CD4-positive, alpha-beta T cell (primary cell): ENCODE measurements around the gene TMEM184A. TPM values are rescaled to one million over a fixed set of nuclear protein-coding genes. Genes with fewer than 3 reads are reported as not detected.

Experiments used
- ATAC-seq: fragments of 200-7000 bp; cut with Tn5 transposase; one replicate; pipeline ENCODE4 v1.10.0; 2022; ENCODE audit warnings: mild to moderate bottlenecking; ENCODE audit not compliant: poor library complexity
- CTCF ChIA-PET: fragments of 350-600 bp; sonication (Branson Sonifier 250); formaldehyde crosslinking; loops from one replicate; lab custom pipeline; 2021; ENCODE audit warnings: antibody characterized with exemption, inconsistent platforms; lab: Charles Lee
- POLR2A ChIA-PET: fragments of 350-600 bp; sonication (Branson Sonifier 250); formaldehyde crosslinking; loops from one replicate; lab custom pipeline; 2021; ENCODE audit warnings: antibody characterized with exemption, inconsistent platforms; lab: Charles Lee
- DNase-seq, 14 experiments: peaks; one replicate each; pipeline ENCODE4 v3.0.0-alpha.2; 2013 to 2020; ENCODE audit warnings: mixed read lengths in 2 of 14
- H3K27ac ChIP-seq, 2 donors: one replicate each; pipeline versions ENCODE4 v1.5.1 to v1.7.0; 2013; ENCODE audit warnings: low read length in 2 of 2, low read depth in 1 of 2, mild to moderate bottlenecking in 1 of 2
- H3K27me3 ChIP-seq, 2 experiments: 1 replicate in 1 of 2; 2 replicates in 1 of 2; pipeline versions ENCODE4 v1.6.1 to v1.7.0; 2013; ENCODE audit warnings: low read length in 2 of 2, control low read depth in 1 of 2, mild to moderate bottlenecking in 1 of 2, moderate library complexity in 1 of 2; ENCODE audit not compliant: insufficient read depth in 2 of 2, control insufficient read depth in 1 of 2
- H3K36me3 ChIP-seq: one replicate; pipeline ENCODE4 v1.6.1; 2013; ENCODE audit warnings: low read length, control low read depth; ENCODE audit not compliant: insufficient read depth
- H3K4me1 ChIP-seq: one replicate; pipeline ENCODE4 v1.6.1; 2013; ENCODE audit warnings: low read length, control low read depth; ENCODE audit not compliant: insufficient read depth
- H3K4me3 ChIP-seq: one replicate; pipeline ENCODE4 v1.5.1; 2013; ENCODE audit warnings: mild to moderate bottlenecking, low read length, moderate library complexity
- H3K9me3 ChIP-seq, 2 experiments: 1 replicate in 1 of 2; 2 replicates in 1 of 2; pipeline versions ENCODE4 v1.6.1 to v1.7.0; 2013; ENCODE audit warnings: low read length in 2 of 2, mild to moderate bottlenecking in 2 of 2, control low read depth in 1 of 2, moderate library complexity in 1 of 2; ENCODE audit not compliant: control insufficient read depth in 1 of 2, insufficient read depth in 1 of 2
- H3K27ac Mint-ChIP-seq: one replicate; pipeline ENCODE4 v1.8.0; 2020; ENCODE audit warnings: mixed read lengths
- H3K27me3 Mint-ChIP-seq: one replicate; pipeline ENCODE4 v1.8.0; 2021; ENCODE audit warnings: mixed read lengths
- H3K36me3 Mint-ChIP-seq: one replicate; pipeline ENCODE4 v1.8.0; 2021; ENCODE audit warnings: low read depth, mixed read lengths
- H3K4me1 Mint-ChIP-seq: one replicate; pipeline ENCODE4 v1.8.0; 2021; ENCODE audit warnings: low read depth, mixed read lengths
- H3K4me3 Mint-ChIP-seq: one replicate; pipeline ENCODE4 v1.8.0; 2020; ENCODE audit warnings: mild to moderate bottlenecking, mixed read lengths
- H3K9me3 Mint-ChIP-seq: one replicate; pipeline ENCODE4 v1.8.0; 2020; ENCODE audit warnings: mixed read lengths
- CTCF ChIP-seq: fragments of 200-600 bp; IDR thresholded peaks from one replicate; pipeline ENCODE4 v1.8.0; 2022; ENCODE audit warnings: antibody characterized with exemption, mild to moderate bottlenecking
- intact Hi-C, 2 experiments: fragments of 100-400 bp; cut with DNase I in 1 of 2; cut with micrococcal nuclease in 1 of 2; formaldehyde crosslinking; loops; one replicate each; pipeline versions ENCODE4 v1.15.1 to v1.9.0; 2023 to 2025; cut with DNase I, micrococcal nuclease
- total RNA-seq, 174 experiments: library from RNA in 2 of 174; stranded (reverse) in 2 of 174; gene quantifications; one replicate each; pipeline ENCODE4 v1.2.3 and lab custom pipeline; 2021 to 2026

Gene TMEM184A
- total RNA-seq, 2 experiments from 2014 or later = 0.06 TPM; not detected in 1

- no peaks in the 10 kb centered on the region for H3K36me3 ChIP-seq
- DNase-seq (no peak), ATAC-seq (no peak)
- intact Hi-C loops = no loop called here
- ChIA-PET CTCF (no interaction called here), POLR2A (no interaction called here)
- Mint-ChIP-seq H3K36me3 (no peaks in the 10 kb centered on the region), H3K4me1 (no peaks in the 10 kb centered on the region), H3K9me3 (no peaks in the 10 kb centered on the region), H3K27ac (no peak overlapping the region), H3K4me3 (no peak overlapping the region), H3K27me3 (no peaks in the 10 kb centered on the region)
- H3K27me3 ChIP-seq = no peaks in the 10 kb centered on the region
- no peak overlapping the region for H3K27ac ChIP-seq
- no peak for TF ChIP-seq CTCF
- no peaks in the 10 kb centered on the region for H3K9me3 ChIP-seq
- H3K4me3 ChIP-seq = no peak overlapping the region
- peaks cover 6% of the 10 kb centered on the region for H3K4me1 ChIP-seq
Observed at GRCh38 chr7:1557771-1558170, 1.8 kb upstream of the TMEM184A start.

- ChIA-PET POLR2A (interaction anchor here (0.6 kb wide), 1 partner anchor 50 kb away, joined by 3 read pairs; no protein-coding TSS in a partner anchor), CTCF (interaction anchor here (1.1 to 1.7 kb wide), 4 partner anchors 21 to 83 kb away, joined by 5 to 12 read pairs (median 8); no protein-coding TSS in a partner anchor)
- TF ChIP-seq CTCF = no peak
- ATAC-seq (no peak), DNase-seq (no peak)
- intact Hi-C loops = no loop called here
- H3K4me1 ChIP-seq = peaks cover 6% of the 10 kb centered on the region
- no peaks in the 10 kb centered on the region for H3K27me3 ChIP-seq
- H3K4me3 Mint-ChIP-seq = no peak overlapping the region
- H3K36me3 Mint-ChIP-seq = no peaks in the 10 kb centered on the region
- H3K36me3 ChIP-seq = no peaks in the 10 kb centered on the region
- no peak overlapping the region for H3K27ac ChIP-seq
- H3K27me3 Mint-ChIP-seq = no peaks in the 10 kb centered on the region
- H3K9me3 ChIP-seq = no peaks in the 10 kb centered on the region
- no peak overlapping the region for H3K27ac Mint-ChIP-seq
- H3K4me3 ChIP-seq = no peak overlapping the region
- H3K4me1 Mint-ChIP-seq = no peaks in the 10 kb centered on the region
- no peaks in the 10 kb centered on the region for H3K9me3 Mint-ChIP-seq
Observed at GRCh38 chr7:1557006-1557405, 1.0 kb upstream of the TMEM184A start.

GRCh38 chr7:1555046-1555812, 776 bp downstream of the TMEM184A start:
- CTCF ChIA-PET = interaction anchor here (0.6 to 1.7 kb wide), 4 partner anchors 11 to 794 kb away, joined by 4 to 12 read pairs (median 5); no protein-coding TSS in a partner anchor
- no peaks in the 10 kb centered on the region for H3K27me3 ChIP-seq
- H3K9me3 ChIP-seq = no peaks in the 10 kb centered on the region
- intact Hi-C loops = no loop called here
- DNase-seq = no peak
- H3K36me3 ChIP-seq = no peaks in the 10 kb centered on the region
- no peak overlapping the region for H3K4me3 ChIP-seq
- no peak overlapping the region for H3K27ac Mint-ChIP-seq
- POLR2A ChIA-PET = interaction anchor here (0.9 kb wide), 1 partner anchor 49 kb away, joined by 3 read pairs; no protein-coding TSS in a partner anchor
- no peaks in the 10 kb centered on the region for H3K9me3 Mint-ChIP-seq
- H3K36me3 Mint-ChIP-seq = no peaks in the 10 kb centered on the region
- no peak for TF ChIP-seq CTCF
- no peaks in the 10 kb centered on the region for H3K27me3 Mint-ChIP-seq
- no peaks in the 10 kb centered on the region for H3K4me1 Mint-ChIP-seq
- peaks cover 6% of the 10 kb centered on the region for H3K4me1 ChIP-seq
- no peak for ATAC-seq
- H3K27ac ChIP-seq = no peak overlapping the region
- H3K4me3 Mint-ChIP-seq = no peak overlapping the region
